HG02840 (cell line): Measurements from ENCODE around the gene DEPP1.

Experiments
- ATAC-seq: cut with Tn5 transposase; IDR thresholded peaks from one replicate; pipeline ENCODE4 v1.9.1; 2021; ENCODE audit warnings: mild to moderate bottlenecking, moderate library complexity, moderate number of reproducible peaks; ENCODE audit not compliant: unreplicated experiment, low FRiP score

The DEPP1 gene

GRCh38 chr10:44968500-44969400, 9.9 kb downstream of the DEPP1 start:
- ATAC-seq = no peak

- ATAC-seq = no peak
Measured at GRCh38 chr10:44968091-44968490, 10.5 kb downstream of the DEPP1 start.

DNA sequence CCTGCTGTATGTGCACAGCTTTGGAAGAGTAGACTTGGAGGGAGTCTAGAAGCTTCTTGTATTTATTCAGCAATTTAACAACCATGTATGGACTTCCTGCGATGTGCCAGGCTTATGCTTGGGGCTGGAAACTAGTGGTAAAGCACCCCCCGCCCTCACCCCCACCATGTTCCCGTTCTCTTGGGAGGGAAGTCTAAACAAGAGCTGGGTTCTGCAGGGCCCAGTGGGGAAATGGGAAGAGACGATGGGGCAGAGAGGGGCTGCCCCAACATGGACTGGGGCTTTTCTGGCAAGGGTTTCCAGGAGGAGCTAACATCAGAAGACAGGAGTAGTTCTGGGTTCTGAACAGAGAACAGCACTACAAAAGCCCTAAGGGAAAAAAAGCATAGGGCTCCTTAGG, 11.0 kb downstream of the DEPP1 start:
- ATAC-seq = no peak

DNA sequence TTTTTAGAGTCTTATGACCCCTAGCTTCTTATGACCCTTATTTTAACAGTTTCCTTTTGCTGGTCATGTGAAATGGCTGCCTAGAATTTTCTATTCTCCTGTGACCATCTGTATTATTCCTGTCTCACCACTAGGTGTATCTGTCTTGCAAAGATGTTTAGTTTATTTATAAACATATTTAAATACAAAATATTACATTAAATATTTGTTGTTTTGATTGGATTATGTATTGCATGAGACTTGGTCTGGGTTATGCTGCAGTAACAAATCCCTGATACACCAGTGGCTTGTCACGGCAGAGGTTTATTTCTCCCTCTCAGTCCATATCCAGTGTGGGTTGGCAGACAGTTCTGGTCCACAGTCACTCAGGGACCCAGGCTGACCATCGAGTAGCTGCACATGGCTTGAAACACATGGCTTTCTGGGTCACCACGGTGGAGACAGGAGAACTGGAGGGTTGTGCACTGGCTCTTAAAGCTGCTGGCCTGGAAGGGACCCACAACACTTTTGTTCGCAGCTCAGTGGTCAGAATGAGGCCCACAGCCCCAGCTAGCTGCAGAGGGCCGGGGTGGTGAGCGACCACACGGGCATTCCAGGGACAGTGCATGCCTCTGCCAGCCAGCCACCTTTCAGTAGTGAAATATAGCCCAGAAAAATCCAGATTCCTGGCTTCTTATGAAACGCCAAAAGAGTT, 11.6 kb downstream of the DEPP1 start:
- ATAC-seq = no peak

GRCh38 chr10:44966129-44966815, 12.3 kb downstream of the DEPP1 start:
- ATAC-seq = peak; percentile 38

GRCh38 chr10:44965651-44966097, 12.9 kb downstream of the DEPP1 start:
- peak; percentile 34 for ATAC-seq

- ATAC-seq = no peak
Measured at GRCh38 chr10:44965104-44965503, 13.5 kb downstream of the DEPP1 start.

- ATAC-seq = no peak
Measured at GRCh38 chr10:44963772-44964633, 14.6 kb downstream of the DEPP1 start.

DNA sequence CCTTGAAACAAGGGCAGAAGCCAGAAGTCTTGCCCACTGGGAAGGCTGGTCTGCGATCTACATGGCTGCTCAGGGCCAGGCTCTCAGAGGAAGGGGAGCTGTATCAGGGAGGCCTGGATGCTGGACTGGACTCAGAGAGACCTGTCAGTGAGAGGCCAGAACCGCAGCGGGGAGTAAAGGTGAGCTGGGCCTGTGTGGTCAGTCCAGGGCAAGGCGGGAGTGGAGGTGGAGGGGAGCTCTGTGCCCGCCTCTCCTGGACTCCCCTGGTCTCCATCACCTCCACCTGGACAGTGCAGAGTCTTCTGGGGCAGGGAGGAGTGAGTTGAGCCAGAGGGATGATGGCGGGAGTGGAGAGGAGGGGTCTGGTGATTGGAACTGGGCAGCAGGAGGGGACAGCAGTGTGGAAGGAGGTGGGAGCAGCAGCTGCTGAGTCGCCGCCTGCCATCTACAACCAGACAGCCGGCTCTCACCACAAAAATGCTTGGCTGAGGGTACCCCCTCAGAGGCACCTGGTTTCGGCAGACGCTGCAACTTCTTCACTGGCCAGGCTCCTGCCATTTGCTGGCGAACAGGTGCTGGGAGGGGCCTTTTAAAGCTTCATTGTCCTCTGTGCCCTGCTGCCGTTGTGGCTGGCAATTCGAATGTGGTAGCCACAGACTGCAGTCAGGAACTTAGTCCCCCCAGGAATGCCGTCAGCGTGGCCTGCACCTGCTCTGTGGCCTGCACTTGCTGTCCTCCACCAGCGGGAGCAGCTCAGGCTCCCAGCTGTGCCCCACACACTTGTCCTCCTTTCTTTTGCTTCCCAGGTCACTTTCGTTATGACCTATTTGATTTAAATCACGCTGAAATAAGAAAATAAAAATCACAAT, 15.5 kb downstream of the DEPP1 start:
- no peak for ATAC-seq

- no peak for ATAC-seq
Measured at GRCh38 chr10:44961931-44962750, 16.5 kb downstream of the DEPP1 start.

DNA sequence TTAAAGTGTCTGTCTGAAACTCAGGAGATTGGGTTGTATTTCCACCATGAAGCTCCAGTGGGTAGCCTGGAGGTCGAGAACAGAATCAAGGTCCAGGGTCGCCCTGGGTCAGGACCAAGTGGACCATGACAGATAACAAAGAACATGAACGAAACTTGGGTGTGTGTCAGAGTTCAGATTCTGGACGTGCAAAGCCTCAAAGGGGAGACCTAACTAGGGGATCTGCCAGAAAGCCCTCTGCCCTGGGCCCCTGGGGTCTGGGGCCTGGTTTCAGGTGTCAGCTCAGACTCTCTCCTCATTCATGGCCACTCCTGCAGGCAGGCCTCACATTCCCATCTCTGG, 17.4 kb downstream of the DEPP1 start:
- no peak for ATAC-seq

DNA sequence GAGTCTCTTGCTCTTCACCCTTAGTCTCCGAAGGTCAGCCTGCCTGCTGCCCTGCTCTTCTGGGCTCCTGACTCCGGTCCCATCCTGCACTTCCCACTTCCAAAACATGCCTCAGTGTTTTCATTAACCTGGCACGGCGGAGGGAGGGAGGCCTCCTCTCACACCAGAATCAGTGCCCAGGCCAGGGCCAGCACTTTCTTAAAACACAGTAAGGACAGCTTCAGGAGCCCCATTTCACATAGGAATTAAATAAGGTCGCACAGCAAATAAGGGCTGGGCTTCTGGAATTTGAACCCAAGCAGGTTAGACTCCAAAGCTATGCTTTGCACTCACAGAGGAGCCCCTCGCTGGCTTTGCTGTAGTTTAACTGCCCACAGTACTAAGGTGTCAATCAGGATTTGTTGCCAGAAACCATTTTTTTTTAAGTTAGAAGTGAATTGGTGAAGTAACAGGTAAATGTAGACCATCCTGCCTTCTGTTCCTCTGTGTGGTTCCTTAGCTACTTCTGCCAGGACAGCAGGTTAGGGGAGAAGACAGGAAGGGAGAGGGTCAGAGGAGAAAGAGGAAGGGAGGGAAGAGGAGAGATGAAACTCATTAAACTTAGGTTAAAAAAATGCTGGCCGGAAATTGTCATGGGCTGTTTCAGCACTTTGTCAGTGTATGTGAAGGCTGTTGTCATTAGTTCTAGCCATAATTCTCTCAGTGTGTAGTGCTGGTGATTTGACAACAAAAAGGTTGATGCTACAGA, 18.0 kb downstream of the DEPP1 start:
- ATAC-seq = no peak

DNA sequence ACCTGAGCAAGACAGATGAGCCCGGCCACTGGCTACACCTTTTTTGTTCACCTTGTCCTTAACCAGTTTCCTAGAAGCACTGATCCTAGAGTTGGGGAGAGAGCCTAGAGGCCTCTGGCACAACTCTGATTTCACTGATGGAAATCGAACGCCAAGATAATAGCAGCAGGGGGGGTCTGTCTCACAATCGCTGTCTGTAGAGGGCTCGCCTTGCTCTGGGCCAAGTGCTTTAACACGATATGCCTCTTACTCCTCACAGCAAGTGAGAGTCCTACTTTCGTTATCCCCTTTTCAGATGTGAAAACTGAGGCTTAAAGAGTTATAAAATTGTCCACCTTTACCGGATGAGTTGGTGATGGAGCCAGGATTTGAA, 18.5 kb downstream of the DEPP1 start:
- ATAC-seq = no peak

GRCh38 chr10:44959247-44960087, 19.1 kb downstream of the DEPP1 start, which contains the start of gene RASSF4:
RASSF4 (plus strand) TSS chr10:44959802; CDS start chr10:44970203, 10,401 bp downstream.
- ATAC-seq = peak; percentile 95

GRCh38 chr10:44958898-44959246, 19.7 kb downstream of the DEPP1 start:
- ATAC-seq = no peak

DNA sequence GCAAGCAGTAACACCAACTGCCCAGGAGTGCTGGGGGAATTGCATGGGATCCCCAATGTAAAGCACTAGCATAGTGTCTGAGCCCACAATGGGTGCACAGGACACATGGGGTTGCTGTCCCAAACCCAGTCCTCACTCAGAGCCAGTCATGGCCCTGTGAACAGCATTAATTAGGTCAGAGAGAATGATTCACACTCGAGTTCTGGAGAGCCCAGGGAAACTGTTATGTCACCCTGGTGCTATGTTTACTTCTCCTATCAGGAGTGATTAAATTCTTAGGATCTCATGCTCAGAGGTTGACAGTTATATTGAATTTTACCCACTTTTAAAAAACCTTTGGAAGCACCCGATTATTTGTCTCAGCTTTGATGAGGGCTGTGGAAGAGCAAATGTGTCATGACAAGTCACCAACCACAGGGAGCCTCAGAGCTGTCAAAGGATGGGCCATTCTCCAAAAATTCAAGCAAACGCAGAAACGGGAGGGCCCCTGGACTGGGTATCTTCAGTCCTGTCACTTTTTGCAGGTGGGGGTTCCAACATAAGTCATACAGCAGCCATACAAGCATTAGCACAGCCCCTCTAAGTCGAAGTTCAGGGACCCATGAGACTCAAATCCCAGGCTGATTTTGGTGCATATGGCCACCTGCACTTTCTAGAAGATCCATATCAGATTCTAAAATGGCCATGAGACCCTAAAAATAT, 20.3 kb downstream of the DEPP1 start:
- no peak for ATAC-seq
